HL-60 (cell line): ENCODE measurements around the gene EPHX1.

Experiments
- DNase-seq, 2 experiments: peaks; one replicate each; pipeline ENCODE4 v3.0.0-alpha.2; 2010 to 2020; ENCODE audit warnings: low read depth in 1 of 2, low spot score in 1 of 2
- H3K27ac ChIP-seq: fragments of 250-450 bp; sonication (Bioruptor Pico); replicated peaks from 2 replicates; pipeline ENCODE4 v1.5.1; 2020; ENCODE audit warnings: mild to moderate bottlenecking, moderate library complexity
- H3K27me3 ChIP-seq: fragments of 250-450 bp; sonication (Bioruptor Pico); 2 replicates; pipeline ENCODE4 v1.5.1; 2021; ENCODE audit warnings: mild to moderate bottlenecking, moderate library complexity; ENCODE audit not compliant: insufficient read depth, poor library complexity, severe bottlenecking
- H3K4me3 ChIP-seq: replicated peaks from 2 replicates; pipeline ENCODE4 v1.5.1; 2011; ENCODE audit warnings: mild to moderate bottlenecking, control low read depth, low read length; ENCODE audit not compliant: insufficient read depth
- GABPA ChIP-seq: IDR thresholded peaks from 2 replicates; pipeline ENCODE4 v1.6.1; 2012; ENCODE audit warnings: low read depth
- POLR2AphosphoS5 ChIP-seq: IDR thresholded peaks from 2 replicates; pipeline ENCODE4 v1.6.1; 2012; ENCODE audit warnings: low read depth
- SPI1 ChIP-seq: IDR thresholded peaks from 2 replicates; pipeline ENCODE4 v1.6.1; 2012; ENCODE audit warnings: low read depth, mild to moderate bottlenecking, borderline replicate concordance
- TF ChIP-seq, protein P1 (sequence below): IDR thresholded peaks from one replicate; pipeline ENCODE4 v1.5.1; 2011; ENCODE audit warnings: low read length, control low read depth, inconsistent platforms; ENCODE audit not compliant: insufficient read depth
- TF ChIP-seq, protein P2 (sequence below): IDR thresholded peaks from 2 replicates; pipeline ENCODE4 v1.6.1; 2012; ENCODE audit warnings: low read depth; ENCODE audit not compliant: insufficient replicate concordance

EPHX1 gene

DNA sequence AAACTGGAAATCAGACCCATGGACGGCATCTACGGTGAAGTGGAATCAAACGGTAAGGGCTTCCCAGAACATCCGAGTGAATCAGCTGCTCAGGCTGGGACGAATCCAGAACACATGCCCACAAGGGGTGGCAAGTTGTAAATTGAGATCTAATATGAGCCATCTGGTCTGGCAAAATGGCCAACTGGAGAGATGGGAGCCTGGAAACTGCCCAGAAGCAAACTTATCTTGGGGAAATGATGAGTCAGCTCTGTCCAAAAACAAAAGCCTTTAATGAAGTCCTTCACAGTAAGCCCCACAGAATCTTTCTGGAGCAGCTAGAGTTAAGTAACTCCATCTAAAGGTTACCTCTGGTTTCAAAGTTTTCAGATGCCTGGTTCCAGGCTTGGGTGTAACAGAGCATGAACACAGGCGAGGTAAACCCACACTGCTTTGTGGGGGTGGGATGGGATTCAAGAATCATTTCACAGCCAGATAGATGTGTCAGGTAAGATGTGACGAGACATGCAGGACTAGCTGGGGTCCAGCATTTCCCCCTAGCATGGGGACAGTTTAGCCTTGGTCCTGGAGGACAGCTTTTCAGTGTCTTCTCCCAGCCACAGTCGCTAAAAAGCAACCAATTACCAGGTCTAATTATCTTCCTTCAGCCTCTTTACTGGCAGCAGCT, 42.8 kb upstream of the EPHX1 start:
- TF ChIP-seq, protein P1, sequence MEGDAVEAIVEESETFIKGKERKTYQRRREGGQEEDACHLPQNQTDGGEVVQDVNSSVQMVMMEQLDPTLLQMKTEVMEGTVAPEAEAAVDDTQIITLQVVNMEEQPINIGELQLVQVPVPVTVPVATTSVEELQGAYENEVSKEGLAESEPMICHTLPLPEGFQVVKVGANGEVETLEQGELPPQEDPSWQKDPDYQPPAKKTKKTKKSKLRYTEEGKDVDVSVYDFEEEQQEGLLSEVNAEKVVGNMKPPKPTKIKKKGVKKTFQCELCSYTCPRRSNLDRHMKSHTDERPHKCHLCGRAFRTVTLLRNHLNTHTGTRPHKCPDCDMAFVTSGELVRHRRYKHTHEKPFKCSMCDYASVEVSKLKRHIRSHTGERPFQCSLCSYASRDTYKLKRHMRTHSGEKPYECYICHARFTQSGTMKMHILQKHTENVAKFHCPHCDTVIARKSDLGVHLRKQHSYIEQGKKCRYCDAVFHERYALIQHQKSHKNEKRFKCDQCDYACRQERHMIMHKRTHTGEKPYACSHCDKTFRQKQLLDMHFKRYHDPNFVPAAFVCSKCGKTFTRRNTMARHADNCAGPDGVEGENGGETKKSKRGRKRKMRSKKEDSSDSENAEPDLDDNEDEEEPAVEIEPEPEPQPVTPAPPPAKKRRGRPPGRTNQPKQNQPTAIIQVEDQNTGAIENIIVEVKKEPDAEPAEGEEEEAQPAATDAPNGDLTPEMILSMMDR = no peak
- TF ChIP-seq SPI1 (no peak), POLR2AphosphoS5 (no peak), GABPA (no peak)
- TF ChIP-seq, protein P2, sequence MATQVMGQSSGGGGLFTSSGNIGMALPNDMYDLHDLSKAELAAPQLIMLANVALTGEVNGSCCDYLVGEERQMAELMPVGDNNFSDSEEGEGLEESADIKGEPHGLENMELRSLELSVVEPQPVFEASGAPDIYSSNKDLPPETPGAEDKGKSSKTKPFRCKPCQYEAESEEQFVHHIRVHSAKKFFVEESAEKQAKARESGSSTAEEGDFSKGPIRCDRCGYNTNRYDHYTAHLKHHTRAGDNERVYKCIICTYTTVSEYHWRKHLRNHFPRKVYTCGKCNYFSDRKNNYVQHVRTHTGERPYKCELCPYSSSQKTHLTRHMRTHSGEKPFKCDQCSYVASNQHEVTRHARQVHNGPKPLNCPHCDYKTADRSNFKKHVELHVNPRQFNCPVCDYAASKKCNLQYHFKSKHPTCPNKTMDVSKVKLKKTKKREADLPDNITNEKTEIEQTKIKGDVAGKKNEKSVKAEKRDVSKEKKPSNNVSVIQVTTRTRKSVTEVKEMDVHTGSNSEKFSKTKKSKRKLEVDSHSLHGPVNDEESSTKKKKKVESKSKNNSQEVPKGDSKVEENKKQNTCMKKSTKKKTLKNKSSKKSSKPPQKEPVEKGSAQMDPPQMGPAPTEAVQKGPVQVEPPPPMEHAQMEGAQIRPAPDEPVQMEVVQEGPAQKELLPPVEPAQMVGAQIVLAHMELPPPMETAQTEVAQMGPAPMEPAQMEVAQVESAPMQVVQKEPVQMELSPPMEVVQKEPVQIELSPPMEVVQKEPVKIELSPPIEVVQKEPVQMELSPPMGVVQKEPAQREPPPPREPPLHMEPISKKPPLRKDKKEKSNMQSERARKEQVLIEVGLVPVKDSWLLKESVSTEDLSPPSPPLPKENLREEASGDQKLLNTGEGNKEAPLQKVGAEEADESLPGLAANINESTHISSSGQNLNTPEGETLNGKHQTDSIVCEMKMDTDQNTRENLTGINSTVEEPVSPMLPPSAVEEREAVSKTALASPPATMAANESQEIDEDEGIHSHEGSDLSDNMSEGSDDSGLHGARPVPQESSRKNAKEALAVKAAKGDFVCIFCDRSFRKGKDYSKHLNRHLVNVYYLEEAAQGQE = no peak
- H3K4me3 ChIP-seq = no peak overlapping the region
- H3K27me3 ChIP-seq = no peaks in the 10 kb centered on the region
- H3K27ac ChIP-seq = no peak overlapping the region
- no peak for DNase-seq

DNA sequence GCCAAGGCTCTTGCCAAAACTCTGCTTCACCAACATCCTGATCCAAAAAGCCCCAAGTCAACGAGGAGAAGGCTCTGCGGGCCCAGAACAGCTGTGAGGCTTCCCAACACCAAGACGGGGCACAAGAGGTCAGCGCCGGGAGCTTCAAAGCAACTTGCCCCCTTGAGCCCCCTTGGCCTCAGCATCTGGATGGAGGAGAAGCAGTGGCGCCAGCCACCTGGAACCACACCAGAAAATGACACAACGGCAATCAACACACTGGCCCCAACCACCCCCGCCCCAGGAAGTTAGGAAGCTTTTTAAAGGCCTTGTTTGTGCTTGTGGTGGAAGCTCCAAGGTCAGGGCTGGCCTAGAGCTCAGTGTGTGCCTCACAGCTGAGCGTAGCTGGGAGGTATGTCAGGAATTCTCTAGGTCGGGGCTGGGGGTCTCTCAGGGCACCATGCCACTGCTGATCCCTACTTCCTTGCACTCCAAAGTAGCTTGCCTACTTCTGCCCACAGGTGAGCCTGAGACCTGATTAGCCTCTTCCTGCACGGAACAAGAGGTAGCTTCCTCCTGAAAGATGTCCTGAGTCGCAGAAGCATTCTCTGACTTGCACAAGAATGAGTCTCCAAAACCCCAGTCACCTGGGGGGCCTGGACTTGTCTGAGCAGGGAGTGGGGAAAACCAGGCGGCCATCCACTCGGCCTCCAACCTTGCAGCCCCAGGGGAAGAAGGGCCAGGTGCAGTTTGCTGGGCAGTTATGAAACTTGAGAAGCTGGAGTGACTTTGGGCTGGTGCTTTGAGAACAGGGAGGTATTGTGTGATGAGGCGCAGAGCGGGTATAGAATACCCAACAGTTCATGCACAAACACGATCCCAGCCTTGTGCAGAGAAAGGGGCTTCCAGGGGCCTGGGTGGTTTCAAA, 42.0 kb upstream of the EPHX1 start:
- Histone ChIP-seq H3K27ac (no peak overlapping the region), H3K4me3 (no peak overlapping the region), H3K27me3 (no peaks in the 10 kb centered on the region)
- TF ChIP-seq, protein P2 = no peak
- TF ChIP-seq, protein P1 = no peak
- no peak for TF ChIP-seq SPI1
- no peak for TF ChIP-seq POLR2AphosphoS5
- DNase-seq = no peak

DNA sequence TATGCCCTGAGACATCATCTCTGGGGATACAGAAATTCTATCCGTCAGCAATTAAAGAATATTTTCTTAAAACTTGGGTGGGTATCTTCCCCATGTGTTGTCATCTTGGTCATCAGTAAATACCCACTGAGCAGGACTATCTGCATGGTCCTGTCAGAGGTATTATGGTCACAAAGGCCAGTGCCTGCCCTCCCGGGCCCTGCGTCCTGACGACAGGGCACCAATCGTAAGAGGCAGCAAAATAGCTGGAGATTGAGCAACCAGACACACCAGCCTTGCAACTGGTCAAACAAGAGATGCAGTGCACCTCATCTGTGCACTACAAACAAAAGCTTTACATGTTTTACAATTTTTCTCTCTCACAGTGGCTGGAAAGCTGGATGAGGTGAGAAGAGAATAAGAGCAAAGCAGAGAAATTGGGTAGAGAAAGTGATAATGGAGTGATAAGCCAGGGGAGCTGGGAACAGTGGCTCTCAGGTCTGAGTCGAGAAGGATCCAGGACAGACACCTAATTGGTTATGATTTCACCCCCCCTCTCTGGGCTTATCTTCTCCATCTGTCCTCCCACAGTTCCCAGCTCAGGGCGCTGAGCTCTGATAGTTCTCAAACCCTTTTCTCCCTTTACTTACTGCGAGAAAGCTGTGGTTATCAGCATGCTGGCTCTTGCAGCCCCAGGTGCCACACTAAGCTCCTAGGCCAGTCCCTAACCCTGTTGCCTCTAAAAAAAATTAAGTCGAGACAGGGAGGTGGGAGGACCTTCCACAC, 41.1 kb upstream of the EPHX1 start:
- TF ChIP-seq SPI1 (no peak), GABPA (no peak), POLR2AphosphoS5 (no peak)
- TF ChIP-seq, protein P2 = no peak
- H3K27me3 ChIP-seq = no peaks in the 10 kb centered on the region
- H3K4me3 ChIP-seq = no peak overlapping the region
- no peak overlapping the region for H3K27ac ChIP-seq
- DNase-seq = no peak
